ENCODE results near the gene ZNF398.

Gene ZNF398

GRCh38 chr7:149196151-149196704 is 49.0 kb downstream of the ZNF398 start:
- DNase-seq, result no peak

GRCh38 chr7:149196705-149197171 is 49.5 kb downstream of the ZNF398 start:
- DNase-seq, result no peak

GRCh38 chr7:149197675-149198074 is 50.4 kb downstream of the ZNF398 start:
- DNase-seq, result no peak

GRCh38 chr7:149198161-149198816 is 51.0 kb downstream of the ZNF398 start:
- DNase-seq, result no peak

GRCh38 chr7:149199234-149199995 is 52.2 kb downstream of the ZNF398 start:
- DNase-seq, result no peak

GRCh38 chr7:149202831-149203231 is 55.6 kb downstream of the ZNF398 start:
- no peak for DNase-seq

GRCh38 chr7:149205690-149206381 is 58.6 kb downstream of the ZNF398 start:
- no peak for DNase-seq

GRCh38 chr7:149207324-149208035 is 60.2 kb downstream of the ZNF398 start:
- DNase-seq, result no peak

GRCh38 chr7:149209518-149210269 is 62.4 kb downstream of the ZNF398 start:
- peak; percentile 39 to 47 for DNase-seq

GRCh38 chr7:149210551-149210950 is 63.3 kb downstream of the ZNF398 start:
- no peak for DNase-seq

- no peak for DNase-seq
These were observed 66.9 kb downstream of the ZNF398 start for GRCh38 chr7:149214020-149214720.

- DNase-seq, result no peak
These were observed 69.1 kb downstream of the ZNF398 start for GRCh38 chr7:149216402-149216801.

GRCh38 chr7:149217570-149217969 is 70.3 kb downstream of the ZNF398 start:
- DNase-seq, result no peak

- DNase-seq, result no peak
These were observed 71.5 kb downstream of the ZNF398 start for GRCh38 chr7:149218469-149219420.

GRCh38 chr7:149220534-149220933 is 73.3 kb downstream of the ZNF398 start:
- no peak for DNase-seq

- no peak for DNase-seq
These were observed 75.9 kb downstream of the ZNF398 start for GRCh38 chr7:149223176-149223575.

GRCh38 chr7:149223761-149224160 is 76.5 kb downstream of the ZNF398 start:
- DNase-seq, result no peak

- no peak for DNase-seq
These were observed 77.1 kb downstream of the ZNF398 start for GRCh38 chr7:149224352-149224751.

- no peak for DNase-seq
These were observed 77.9 kb downstream of the ZNF398 start for GRCh38 chr7:149225106-149225505.

GRCh38 chr7:149225656-149226055 is 78.4 kb downstream of the ZNF398 start:
- no peak for DNase-seq
